ENCODE data around the gene ERN2.

The ERN2 gene

DNA sequence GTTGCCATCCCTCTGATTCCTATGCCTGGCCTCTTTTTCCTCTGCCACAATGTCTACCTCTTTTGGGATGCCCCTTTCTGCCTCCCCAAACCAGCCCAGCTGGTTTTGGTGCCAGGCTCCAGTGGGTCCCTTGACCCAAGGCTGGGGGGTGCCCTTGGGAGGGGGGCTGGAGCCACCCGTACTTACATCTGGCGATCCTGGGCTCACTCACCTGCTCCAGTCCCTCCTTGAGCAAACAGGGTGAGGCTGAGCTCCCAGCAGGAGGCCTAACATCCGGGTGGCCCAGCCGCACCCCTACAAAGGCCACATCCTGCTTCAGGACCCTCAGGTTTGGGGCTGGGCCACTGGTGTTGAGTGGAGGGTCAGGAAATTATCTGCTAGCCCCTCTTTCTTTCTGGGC is 1.2 kb downstream of the ERN2 start:
- no peak for TF ChIP-seq ZFX (IDR thresholded peaks at IDR 0.05)
- TF ChIP-seq, protein P1, sequence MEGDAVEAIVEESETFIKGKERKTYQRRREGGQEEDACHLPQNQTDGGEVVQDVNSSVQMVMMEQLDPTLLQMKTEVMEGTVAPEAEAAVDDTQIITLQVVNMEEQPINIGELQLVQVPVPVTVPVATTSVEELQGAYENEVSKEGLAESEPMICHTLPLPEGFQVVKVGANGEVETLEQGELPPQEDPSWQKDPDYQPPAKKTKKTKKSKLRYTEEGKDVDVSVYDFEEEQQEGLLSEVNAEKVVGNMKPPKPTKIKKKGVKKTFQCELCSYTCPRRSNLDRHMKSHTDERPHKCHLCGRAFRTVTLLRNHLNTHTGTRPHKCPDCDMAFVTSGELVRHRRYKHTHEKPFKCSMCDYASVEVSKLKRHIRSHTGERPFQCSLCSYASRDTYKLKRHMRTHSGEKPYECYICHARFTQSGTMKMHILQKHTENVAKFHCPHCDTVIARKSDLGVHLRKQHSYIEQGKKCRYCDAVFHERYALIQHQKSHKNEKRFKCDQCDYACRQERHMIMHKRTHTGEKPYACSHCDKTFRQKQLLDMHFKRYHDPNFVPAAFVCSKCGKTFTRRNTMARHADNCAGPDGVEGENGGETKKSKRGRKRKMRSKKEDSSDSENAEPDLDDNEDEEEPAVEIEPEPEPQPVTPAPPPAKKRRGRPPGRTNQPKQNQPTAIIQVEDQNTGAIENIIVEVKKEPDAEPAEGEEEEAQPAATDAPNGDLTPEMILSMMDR (conservative IDR thresholded peaks at IDR 0.05) = no peak
- H3K27ac ChIP-seq = no peak overlapping the region

DNA sequence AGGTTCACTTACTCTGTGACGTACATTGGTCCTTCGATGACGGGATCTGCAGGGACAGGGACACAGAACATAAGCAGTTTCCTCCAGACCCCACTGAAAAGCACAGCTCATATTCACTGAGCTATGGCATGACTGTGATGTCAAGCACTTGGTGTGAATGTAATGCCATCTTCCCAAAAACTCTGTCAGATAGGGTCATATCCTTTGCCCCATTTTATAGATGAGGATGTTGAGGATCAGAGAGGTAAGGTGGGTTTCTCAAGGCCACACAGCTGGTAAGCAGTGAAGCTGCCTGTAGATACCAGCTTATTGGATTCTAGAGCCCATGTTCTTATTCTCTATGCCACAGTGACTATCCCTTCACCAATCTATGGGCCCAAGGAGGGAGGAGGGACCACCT is 2.5 kb downstream of the ERN2 start:
- no peak for TF ChIP-seq ZFX (IDR thresholded peaks at IDR 0.05)
- TF ChIP-seq, protein P1 (conservative IDR thresholded peaks at IDR 0.05) = no peak
- no peak overlapping the region for H3K27ac ChIP-seq

DNA sequence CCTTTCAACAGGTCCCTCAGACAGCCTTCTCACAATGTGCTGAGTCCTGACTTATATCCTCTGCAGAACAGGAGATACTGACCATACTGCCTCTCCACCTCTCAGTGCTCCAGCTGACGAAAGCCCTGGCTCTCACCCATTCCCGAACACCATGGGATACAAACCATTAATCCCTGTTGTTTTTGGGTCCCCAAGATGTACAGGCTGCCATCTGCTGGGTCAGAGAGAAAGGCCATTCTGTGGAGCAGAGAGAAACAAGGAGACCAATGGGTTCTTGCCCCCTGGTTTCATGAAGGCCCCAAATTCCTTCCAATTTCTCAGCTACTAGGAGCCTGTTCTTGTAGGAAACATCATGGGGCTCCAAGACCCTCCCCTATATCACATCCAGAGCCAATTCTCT is 3.0 kb downstream of the ERN2 start:
- no peak for TF ChIP-seq ZFX (IDR thresholded peaks at IDR 0.05)
- TF ChIP-seq, protein P1 (conservative IDR thresholded peaks at IDR 0.05) = no peak
- no peak overlapping the region for H3K27ac ChIP-seq

DNA sequence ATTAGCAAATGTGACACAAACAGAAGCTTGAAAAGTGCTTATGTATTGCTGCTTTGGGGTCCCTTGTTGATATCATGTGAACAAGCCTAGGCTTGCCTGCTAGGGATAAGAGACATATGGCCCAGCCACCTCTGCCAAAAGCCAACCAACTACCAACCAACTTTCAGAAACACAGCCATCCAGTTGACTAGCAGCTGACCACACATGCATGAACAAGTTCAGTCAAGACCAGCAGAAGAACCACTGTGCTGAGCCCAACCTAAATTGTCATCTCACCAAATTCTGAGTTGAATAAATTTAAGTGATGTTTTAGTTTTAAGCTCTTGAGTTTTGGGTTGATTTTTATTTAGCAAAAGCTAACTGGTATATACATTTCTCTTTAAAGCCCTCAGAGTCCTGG is 3.5 kb downstream of the ERN2 start:
- TF ChIP-seq, protein P1 (conservative IDR thresholded peaks at IDR 0.05) = no peak
- no peak for TF ChIP-seq ZFX (IDR thresholded peaks at IDR 0.05)
- no peak overlapping the region for H3K27ac ChIP-seq

DNA sequence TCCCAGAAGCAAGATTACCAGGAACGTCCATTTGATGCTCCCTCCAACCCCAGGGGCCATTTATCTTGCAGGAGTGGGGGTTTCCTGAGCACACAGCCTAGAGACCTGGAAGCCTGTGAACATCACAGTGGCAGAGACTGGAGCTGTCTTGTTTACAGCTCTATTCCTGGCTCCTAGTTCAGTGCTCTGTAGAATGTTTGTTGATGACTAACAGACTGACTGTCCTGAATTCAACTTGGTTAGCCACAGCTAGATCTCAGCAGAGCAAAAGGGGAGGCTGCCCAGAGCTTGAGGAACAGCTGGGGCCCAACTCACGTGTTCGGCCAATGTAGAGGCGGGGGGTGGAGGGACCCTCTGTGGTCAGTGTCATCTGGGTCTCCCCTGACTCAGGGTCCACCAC is 6.6 kb downstream of the ERN2 start:
- H3K27ac ChIP-seq = no peak overlapping the region
- TF ChIP-seq ZFX (IDR thresholded peaks at IDR 0.05) = no peak
- TF ChIP-seq, protein P1 (conservative IDR thresholded peaks at IDR 0.05) = no peak

DNA sequence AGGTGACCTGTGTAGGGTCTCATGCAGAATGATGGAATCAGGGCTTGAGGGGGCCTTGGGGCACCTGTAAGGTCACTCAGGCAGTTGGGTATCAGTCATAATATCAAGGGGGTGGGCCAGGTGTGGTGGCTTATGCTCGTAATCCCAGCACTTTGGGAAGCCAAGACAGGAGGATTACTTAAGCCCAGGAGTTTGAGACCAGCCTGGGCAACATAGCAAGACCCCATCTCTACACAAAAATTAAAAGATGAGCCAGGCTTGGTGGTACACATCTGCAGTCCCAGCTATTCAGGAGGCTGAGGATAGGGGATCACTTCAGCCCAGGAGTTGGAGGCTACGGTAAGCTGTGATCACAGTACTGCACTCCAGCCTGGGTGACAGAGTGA is 7.5 kb downstream of the ERN2 start:
- H3K27ac ChIP-seq = no peak overlapping the region
- TF ChIP-seq ZFX (IDR thresholded peaks at IDR 0.05) = no peak
- TF ChIP-seq, protein P1 (conservative IDR thresholded peaks at IDR 0.05) = no peak

DNA sequence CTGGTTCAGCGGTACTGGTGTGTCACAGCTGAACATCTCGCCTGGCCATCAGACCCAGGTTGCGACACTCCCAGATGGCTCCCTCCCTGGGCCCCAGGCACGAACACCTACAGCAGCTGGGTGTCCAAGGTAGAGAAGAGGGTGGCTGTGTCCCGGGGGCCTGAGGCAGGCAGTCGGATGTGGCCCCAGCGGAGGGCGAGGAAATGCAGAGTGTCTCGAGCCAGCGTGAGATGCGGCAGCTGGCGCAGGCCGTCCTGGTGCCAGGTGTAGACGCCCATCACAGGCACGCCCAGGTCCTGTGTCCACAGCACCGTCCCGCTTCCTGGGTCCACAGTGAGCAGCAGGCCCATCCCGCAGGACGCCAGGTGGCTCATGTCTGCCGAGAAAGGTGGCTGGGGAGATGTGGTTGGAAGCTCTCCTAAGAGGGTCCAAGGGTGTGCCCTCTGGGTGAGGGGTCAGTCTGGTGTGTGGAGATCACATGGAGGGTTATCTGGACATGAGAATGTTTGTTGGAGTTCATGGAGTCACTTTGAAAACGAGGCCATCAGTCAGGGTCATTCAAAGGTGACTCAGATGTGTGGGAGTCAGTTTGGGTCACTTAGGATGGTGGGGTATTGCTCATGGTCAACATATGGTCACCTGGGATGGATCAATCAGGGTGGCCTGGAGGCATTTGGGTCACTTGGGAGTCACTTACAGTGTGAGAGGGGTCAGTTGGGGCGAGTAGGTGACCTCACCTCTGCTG is 8.1 kb downstream of the ERN2 start:
- TF ChIP-seq, protein P1 (conservative IDR thresholded peaks at IDR 0.05) = no peak
- no peak for TF ChIP-seq ZFX (IDR thresholded peaks at IDR 0.05)
- no peak overlapping the region for H3K27ac ChIP-seq

Data from C4-2B (cell line).